ENCODE data around the gene SAG.
"Not testable (repeated sequence)": the region's sequence is repeated elsewhere in the genome, so short reads cannot be mapped to it uniquely, and the experiment has no call there.

SAG gene

GRCh38 chr2:233331536-233331935 is 23.9 kb downstream of the SAG start:
- DNase-seq (ENCODE audit: low spot score): no peak

- DNase-seq (ENCODE audit: low spot score): no peak
Observed at GRCh38 chr2:233332125-233332524, 24.5 kb downstream of the SAG start.

GRCh38 chr2:233334915-233335314 is 27.3 kb downstream of the SAG start:
- no peak for DNase-seq (ENCODE audit: low spot score)

GRCh38 chr2:233336091-233336490 is 28.5 kb downstream of the SAG start:
- not testable (repeated sequence) for DNase-seq (ENCODE audit: low spot score)

GRCh38 chr2:233336541-233336940 is 28.9 kb downstream of the SAG start:
- no peak for DNase-seq (ENCODE audit: low spot score)

- DNase-seq (ENCODE audit: low spot score): no peak
Observed at GRCh38 chr2:233338046-233338445, 30.4 kb downstream of the SAG start.

GRCh38 chr2:233338812-233339368 is 31.3 kb downstream of the SAG start:
- no peak for DNase-seq (ENCODE audit: low spot score)

GRCh38 chr2:233339427-233339826 is 31.8 kb downstream of the SAG start:
- DNase-seq (ENCODE audit: low spot score): no peak

GRCh38 chr2:233341296-233341695 is 33.7 kb downstream of the SAG start:
- DNase-seq (ENCODE audit: low spot score): no peak

- DNase-seq (ENCODE audit: low spot score): no peak
Observed at GRCh38 chr2:233342301-233342700, 34.7 kb downstream of the SAG start.

GRCh38 chr2:233343171-233343705 is 35.6 kb downstream of the SAG start:
- no peak for DNase-seq (ENCODE audit: low spot score)

- DNase-seq (ENCODE audit: low spot score): no peak
Observed at GRCh38 chr2:233346376-233346775, 38.8 kb downstream of the SAG start.

GRCh38 chr2:233346930-233347329 is 39.3 kb downstream of the SAG start:
- no peak for DNase-seq (ENCODE audit: low spot score)

- no peak for DNase-seq (ENCODE audit: low spot score)
Observed at GRCh38 chr2:233349005-233349998, 41.7 kb downstream of the SAG start.

GRCh38 chr2:233350708-233351107 is 43.1 kb downstream of the SAG start:
- DNase-seq (ENCODE audit: low spot score): no peak

- no peak for DNase-seq (ENCODE audit: low spot score)
Observed at GRCh38 chr2:233351423-233351822, 43.8 kb downstream of the SAG start.

GRCh38 chr2:233352141-233352842 is 44.7 kb downstream of the SAG start:
- DNase-seq (ENCODE audit: low spot score): no peak

GRCh38 chr2:233353101-233353768 is 45.6 kb downstream of the SAG start:
- no peak for DNase-seq (ENCODE audit: low spot score)

- DNase-seq (ENCODE audit: low spot score): peak; percentile 84
Observed at GRCh38 chr2:233353769-233354499, 46.3 kb downstream of the SAG start, which contains the start of gene DGKD. Gene DGKD (plus strand): TSS chr2:233354494. CDS start chr2:233354519, 25 bp downstream.

GRCh38 chr2:233354500-233354924 is 46.9 kb downstream of the SAG start:
- no peak for DNase-seq (ENCODE audit: low spot score)

- no peak for DNase-seq (ENCODE audit: low spot score)
Observed at GRCh38 chr2:233354971-233355574, 47.5 kb downstream of the SAG start.
